GM12878 (cell line): ENCODE measurements around the gene ACYP2. TPM values are rescaled to one million over a fixed set of nuclear protein-coding genes. Genes with fewer than 3 reads are reported as not detected.

Source experiments
- ATAC-seq: fragments of 200-7000 bp; cut with Tn5 transposase; 3 replicates; pipeline ENCODE4 v1.9.1; 2020; ENCODE audit warnings: mild to moderate bottlenecking, moderate library complexity
- BruUV-seq: library from RNA; stranded (reverse); fragments of 400-500 nt; replicated peaks from 2 replicates; lab custom pipeline; 2021; lab: Mats Ljungman, UMichigan
- CTCF ChIA-PET: fragments of 300-600 bp; sonication (Branson Sonifier 250); formaldehyde crosslinking; extraction: SDS; loops from one replicate; lab custom pipeline; 2021; ENCODE audit warnings: inconsistent platforms; lab: Yijun Ruan, JAX
- POLR2A ChIA-PET: fragments of 350-600 bp; formaldehyde crosslinking; extraction: SDS; loops from one replicate; lab custom pipeline; 2021; ENCODE audit warnings: inconsistent platforms; lab: Charles Lee
- RAD21 ChIA-PET: fragments of 300-600 bp; sonication (Branson Sonifier 250); formaldehyde crosslinking; loops from one replicate; lab custom pipeline; 2023; ENCODE audit warnings: antibody characterized with exemption; ENCODE audit not compliant: unreplicated experiment; lab: Charles Lee
- SMC1A ChIA-PET: fragments of 300-600 bp; sonication (Branson Sonifier 250); formaldehyde crosslinking; loops from one replicate; lab custom pipeline; 2023; ENCODE audit not compliant: unreplicated experiment, uncharacterized antibody; lab: Charles Lee
- DNase-seq: peaks from one replicate; pipeline ENCODE4 v3.0.0-alpha.2; 2011; ENCODE audit warnings: low read depth, low spot score
- FAIRE-seq: peaks from 3 replicates; lab custom pipeline; 2011; peaks lifted over from hg19 to GRCh38; lab: Jason Lieb, UNC
- H2AFZ ChIP-seq: 2 replicates; pipeline ENCODE4 v1.6.0; 2011; ENCODE audit warnings: low read depth, low read length, control low read depth; ENCODE audit not compliant: control insufficient read depth
- H3K27ac ChIP-seq: 2 replicates; pipeline ENCODE4 v1.5.1; 2011; ENCODE audit warnings: control low read depth; ENCODE audit not compliant: control insufficient read depth, insufficient read depth
- H3K27me3 ChIP-seq, 2 experiments: replicated peaks in 1 of 2; 2 replicates each; pipeline versions ENCODE4 v1.6.0 to v1.6.1; 2011; ENCODE audit warnings: low read length in 1 of 2; ENCODE audit not compliant: control insufficient read depth in 2 of 2, insufficient read depth in 2 of 2
- H3K36me3 ChIP-seq, 2 experiments: 2 replicates each; pipeline ENCODE4 v1.5.1; 2011; ENCODE audit warnings: low read length in 1 of 2; ENCODE audit not compliant: control insufficient read depth in 2 of 2, insufficient read depth in 2 of 2
- H3K4me1 ChIP-seq: 2 replicates; pipeline ENCODE4 v1.6.1; 2011; ENCODE audit warnings: mild to moderate bottlenecking, low read length, moderate library complexity, mixed read lengths; ENCODE audit not compliant: control insufficient read depth, insufficient read depth
- H3K4me2 ChIP-seq: 2 replicates; pipeline ENCODE4 v1.6.0; 2011; ENCODE audit warnings: control low read depth; ENCODE audit not compliant: control insufficient read depth, insufficient read depth
- H3K4me3 ChIP-seq: fragments of 200-600 bp; sonication (generic); 2 replicates; pipeline ENCODE4 v1.5.1; 2016
- H3K79me2 ChIP-seq: 2 replicates; pipeline ENCODE4 v1.6.0; 2011; ENCODE audit warnings: low read length; ENCODE audit not compliant: control insufficient read depth, insufficient read depth
- H3K9ac ChIP-seq: 2 replicates; pipeline ENCODE4 v1.8.0; 2011; ENCODE audit warnings: low read length, control low read depth, mixed read lengths; ENCODE audit not compliant: control insufficient read depth, insufficient read depth
- H3K9me3 ChIP-seq: replicated peaks from 3 replicates; pipeline ENCODE4 v1.5.1; 2011; ENCODE audit warnings: mild to moderate bottlenecking, low read length; ENCODE audit not compliant: control insufficient read depth, insufficient read depth
- H4K20me1 ChIP-seq: 2 replicates; pipeline ENCODE4 v1.6.0; 2011; ENCODE audit not compliant: control insufficient read depth, insufficient read depth
- CBFB ChIP-seq: IDR thresholded peaks from 2 replicates; pipeline ENCODE4 v1.6.1; 2016; ENCODE audit warnings: antibody characterized with exemption, low read depth
- CHD1 ChIP-seq: IDR thresholded peaks from 2 replicates; pipeline ENCODE4 v1.6.1; 2012; ENCODE audit warnings: low read depth, low read length, improper control_type of control experiment
- EGR1 ChIP-seq, 2 experiments: IDR thresholded peaks; 1 replicate in 1 of 2; 2 replicates in 1 of 2; pipeline ENCODE4 v1.6.1; 2011 to 2012; ENCODE audit warnings: low read depth in 2 of 2, low read length in 2 of 2, borderline replicate concordance in 1 of 2, mild to moderate bottlenecking in 1 of 2, moderate library complexity in 1 of 2
- HCFC1 ChIP-seq: fragments of 150-350 bp; IDR thresholded peaks from 2 replicates; pipeline ENCODE4 v1.6.1; 2014; ENCODE audit warnings: low read length
- HSF1 ChIP-seq: fragments of 150-350 bp; IDR thresholded peaks from 2 replicates; pipeline ENCODE4 v1.6.1; 2014; ENCODE audit warnings: mild to moderate bottlenecking, low read depth, low read length
- IRF5 ChIP-seq: fragments of 450-650 bp; IDR thresholded peaks from 2 replicates; pipeline ENCODE4 v1.6.1; 2017; ENCODE audit warnings: borderline replicate concordance
- KAT2A ChIP-seq: conservative IDR thresholded peaks from 2 replicates; pipeline ENCODE4 v1.6.1; 2011; ENCODE audit warnings: low read depth, low read length; ENCODE audit not compliant: control insufficient read depth
- MTA2 ChIP-seq: fragments of 450-650 bp; IDR thresholded peaks from 2 replicates; pipeline ENCODE4 v1.6.1; 2016; ENCODE audit warnings: low read depth, mild to moderate bottlenecking, moderate library complexity
- MTA3 ChIP-seq: IDR thresholded peaks from 2 replicates; pipeline ENCODE4 v1.6.1; 2012; ENCODE audit warnings: low read length, inconsistent platforms, borderline replicate concordance
- MYB ChIP-seq: fragments of 150-350 bp; IDR thresholded peaks from 2 replicates; pipeline ENCODE4 v1.6.1; 2014; ENCODE audit warnings: mild to moderate bottlenecking, low read depth, low read length, borderline replicate concordance
- NR2C2 ChIP-seq: IDR thresholded peaks from 2 replicates; pipeline ENCODE4 v1.6.1; 2011; ENCODE audit warnings: borderline replicate concordance, low read depth; ENCODE audit not compliant: control insufficient read depth, insufficient read length
- RB1 ChIP-seq: fragments of 450-650 bp; formaldehyde crosslinking; IDR thresholded peaks from 2 replicates; pipeline ENCODE4 v1.6.1; 2017; ENCODE audit warnings: mild to moderate bottlenecking, borderline replicate concordance
- RBBP5 ChIP-seq: fragments of 200-600 bp; sonication (generic); conservative IDR thresholded peaks from 2 replicates; pipeline ENCODE4 v1.6.1; 2016
- RUNX3 ChIP-seq: IDR thresholded peaks from 2 replicates; pipeline ENCODE4 v1.6.1; 2012; ENCODE audit warnings: low read length, inconsistent platforms
- TAF1 ChIP-seq: IDR thresholded peaks from 2 replicates; pipeline ENCODE4 v1.6.1; 2011; ENCODE audit warnings: mild to moderate bottlenecking, low read depth, low read length, borderline replicate concordance
- YY1 ChIP-seq: IDR thresholded peaks from 2 replicates; pipeline ENCODE4 v1.6.1; 2011; ENCODE audit warnings: low read depth, mild to moderate bottlenecking, low read length
- ZNF217 ChIP-seq: fragments of 450-650 bp; IDR thresholded peaks from 2 replicates; pipeline ENCODE4 v1.6.1; 2017; ENCODE audit warnings: antibody characterized with exemption, mild to moderate bottlenecking
- ZNF274 ChIP-seq: IDR thresholded peaks from one replicate; pipeline ENCODE4 v1.8.0; 2011; ENCODE audit not compliant: insufficient read length, insufficient read depth
- WGBS: methylation state at CpG from one replicate; pipeline ENCODE4 v1.1.6; 2016; ENCODE audit warnings: low lambda C conversion rate; ENCODE audit not compliant: insufficient replicate concordance, insufficient coverage; ENCODE audit errors: missing lambda C conversion rate; 5-methylcytosine and 5-hydroxymethylcytosine counted together
- in situ Hi-C: fragments of 300-500 bp; cut with MboI; formaldehyde crosslinking; loops from 9 replicates; pipeline ENCODE4 v1.14.3; 2018; ENCODE audit warnings: mixed read lengths
- intact Hi-C: fragments of 100-400 bp; cut with micrococcal nuclease; formaldehyde crosslinking; loops from one replicate; pipeline ENCODE4 v1.14.2; 2022; ENCODE audit not compliant: unreplicated experiment
- polyA plus RNA-seq, 11 experiments: library from polyadenylated mRNA; depleted of rRNA in 4 of 11; unstranded in 6 of 11; stranded (reverse) in 5 of 11; fragments of >200 nt; fragmentation: Nextera tagmentation in 4 of 11; fragmentation: Illumina TruSeq in 1 of 11; extraction: Ambion mirVana in 4 of 11; extraction: Trizol in 1 of 11; gene quantifications; 1 replicate in 1 of 11; 2 replicates in 10 of 11; pipeline versions ENCODE4 v1.2.1 to v1.2.3, GENCODE V29; 2011 to 2016; ENCODE audit warnings: inconsistent platforms in 2 of 11, missing spikeins in 2 of 11, low read depth in 1 of 11
- total RNA-seq, 4 experiments: library from RNA; depleted of rRNA in 3 of 4; stranded (reverse); fragments of >200 nt in 3 of 4; fragmentation: Illumina TruSeq in 1 of 4; extraction: Trizol in 1 of 4; gene quantifications; 2 replicates each; pipeline versions ENCODE4 v1.2.1 to v1.2.3, GENCODE V29; 2013 to 2021

Gene ACYP2
- total and polyA plus RNA-seq, 10 of the 15 experiments (the other 5 are each of a cell fraction or from before 2014, with no cell fraction given): 4.2 to 16.3 (median 9.0) TPM

- no peak for DNase-seq
- H3K36me3 ChIP-seq: no peaks in the 10 kb centered on the region
- no peak for ATAC-seq
- H3K79me2 ChIP-seq: no peaks in the 10 kb centered on the region
- ChIA-PET SMC1A (interaction anchor here (0.7 to 2.4 kb wide), 2 partner anchors 95 to 178 kb away, joined by 3 to 5 read pairs; no protein-coding TSS in a partner anchor), CTCF (no interaction called here), POLR2A (no interaction called here)
- no peak overlapping the region for H3K9ac ChIP-seq
- H3K27ac ChIP-seq: no peak overlapping the region
- H3K4me1 ChIP-seq: no peaks in the 10 kb centered on the region
- H3K9me3 ChIP-seq: no peaks in the 10 kb centered on the region; the same call in 2 of the 3 replicates
- FAIRE-seq: no peak
- TF ChIP-seq RB1 (no peak), CHD1 (no peak)
- TF ChIP-seq, all 136 proteins: peak for 0
- RAD21 ChIA-PET: no interaction called here
- in situ Hi-C loops: no loop called here
- H3K4me3 ChIP-seq: no peak overlapping the region
- no TSS peak for BruUV-seq
- no peak overlapping the region for H2AFZ ChIP-seq
- no peaks in the 10 kb centered on the region; a peak in 1 of 4 replicates for H3K27me3 ChIP-seq
- H3K4me2 ChIP-seq: no peak overlapping the region
- intact Hi-C loops: no loop called here
- 3% methylated on average over 2 of the region's 2 CpGs for WGBS
- no peaks in the 10 kb centered on the region for H4K20me1 ChIP-seq
Observed at GRCh38 chr2:54317973-54318372, 202.6 kb downstream of the ACYP2 start.

- no TSS peak for BruUV-seq
- no peak for FAIRE-seq
- intact Hi-C loops: no loop called here
- H3K27ac ChIP-seq: no peak overlapping the region
- POLR2A ChIA-PET: no interaction called here
- RAD21 ChIA-PET: no interaction called here
- no peaks in the 10 kb centered on the region for H3K79me2 ChIP-seq
- 53% methylated on average over 8 of the region's 8 CpGs for WGBS
- H3K27me3 ChIP-seq: no peaks in the 10 kb centered on the region; a peak in 1 of 4 replicates
- no peak for ATAC-seq
- H4K20me1 ChIP-seq: no peaks in the 10 kb centered on the region
- H3K9me3 ChIP-seq: no peaks in the 10 kb centered on the region; the same call in 2 of the 3 replicates
- no peak overlapping the region for H3K4me3 ChIP-seq
- H3K36me3 ChIP-seq: no peaks in the 10 kb centered on the region
- no peak for DNase-seq
- SMC1A ChIA-PET: no interaction called here
- H3K4me1 ChIP-seq: no peaks in the 10 kb centered on the region
- in situ Hi-C loops: no loop called here
- H3K4me2 ChIP-seq: no peak overlapping the region
- CTCF ChIA-PET: no interaction called here
- no peak overlapping the region for H3K9ac ChIP-seq
- no peak overlapping the region for H2AFZ ChIP-seq
- no peak for TF ChIP-seq IRF5
- no peak for TF ChIP-seq EGR1 (IDR thresholded peaks at IDR 0.05; ENCODE audit: borderline replicate concordance in 1 of 2, low read depth in 2 of 2, low read length in 2 of 2)
- no peak for TF ChIP-seq TAF1
- no peak for TF ChIP-seq MTA3
- no peak for TF ChIP-seq KAT2A
- TF ChIP-seq MTA2: no peak
- TF ChIP-seq RBBP5: no peak
- no peak for TF ChIP-seq HCFC1
- TF ChIP-seq RUNX3: no peak
- no peak for TF ChIP-seq ZNF274
- TF ChIP-seq NR2C2: no peak
- no peak for TF ChIP-seq MYB
- TF ChIP-seq ZNF217: no peak
- no peak for TF ChIP-seq HSF1
- no peak for TF ChIP-seq YY1
- no peak for TF ChIP-seq CBFB
Observed at GRCh38 chr2:54318821-54319220, 203.4 kb downstream of the ACYP2 start.
